GM12873 (cell line): ENCODE results near the gene CALD1.

ENCODE experiments used
- TF ChIP-seq, protein P1 (sequence below): IDR thresholded peaks from 2 replicates; pipeline ENCODE4 v1.5.1; 2012; ENCODE audit warnings: low read depth, mild to moderate bottlenecking, moderate library complexity, low read length, control low read depth; ENCODE audit not compliant: insufficient read depth; ENCODE audit errors: missing control alignments

The CALD1 gene

GRCh38 chr7:134752006-134752760 is 27.3 kb upstream of the CALD1 start:
- TF ChIP-seq, protein P1, sequence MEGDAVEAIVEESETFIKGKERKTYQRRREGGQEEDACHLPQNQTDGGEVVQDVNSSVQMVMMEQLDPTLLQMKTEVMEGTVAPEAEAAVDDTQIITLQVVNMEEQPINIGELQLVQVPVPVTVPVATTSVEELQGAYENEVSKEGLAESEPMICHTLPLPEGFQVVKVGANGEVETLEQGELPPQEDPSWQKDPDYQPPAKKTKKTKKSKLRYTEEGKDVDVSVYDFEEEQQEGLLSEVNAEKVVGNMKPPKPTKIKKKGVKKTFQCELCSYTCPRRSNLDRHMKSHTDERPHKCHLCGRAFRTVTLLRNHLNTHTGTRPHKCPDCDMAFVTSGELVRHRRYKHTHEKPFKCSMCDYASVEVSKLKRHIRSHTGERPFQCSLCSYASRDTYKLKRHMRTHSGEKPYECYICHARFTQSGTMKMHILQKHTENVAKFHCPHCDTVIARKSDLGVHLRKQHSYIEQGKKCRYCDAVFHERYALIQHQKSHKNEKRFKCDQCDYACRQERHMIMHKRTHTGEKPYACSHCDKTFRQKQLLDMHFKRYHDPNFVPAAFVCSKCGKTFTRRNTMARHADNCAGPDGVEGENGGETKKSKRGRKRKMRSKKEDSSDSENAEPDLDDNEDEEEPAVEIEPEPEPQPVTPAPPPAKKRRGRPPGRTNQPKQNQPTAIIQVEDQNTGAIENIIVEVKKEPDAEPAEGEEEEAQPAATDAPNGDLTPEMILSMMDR, result no peak

- TF ChIP-seq, protein P1, result peak; percentile 45
Observed at GRCh38 chr7:134755422-134756022, 23.9 kb upstream of the CALD1 start.

- TF ChIP-seq, protein P1, result no peak
Observed at GRCh38 chr7:134757938-134758337, 21.5 kb upstream of the CALD1 start.

- TF ChIP-seq, protein P1, result no peak
Observed at GRCh38 chr7:134758981-134759380, 20.5 kb upstream of the CALD1 start.

DNA sequence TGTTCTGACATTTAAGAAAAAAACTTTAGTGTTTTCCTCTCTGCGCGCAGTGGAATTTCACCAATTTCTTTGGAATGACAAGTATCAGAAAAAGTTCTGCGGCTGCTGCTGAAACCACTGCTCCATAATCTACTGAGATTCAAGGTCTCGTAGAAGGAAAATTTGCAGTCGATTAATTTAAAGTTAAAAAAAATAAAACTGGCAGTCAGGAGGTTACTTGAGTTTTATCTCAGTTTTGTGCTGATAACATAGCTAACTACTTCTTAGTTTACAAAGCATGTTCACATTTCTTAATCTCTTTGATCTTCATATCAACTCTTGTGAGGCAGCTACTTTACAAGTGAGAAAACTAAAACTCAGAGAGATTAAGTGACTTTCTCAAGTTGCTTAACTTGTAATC is 18.2 kb upstream of the CALD1 start:
- TF ChIP-seq, protein P1, result no peak

- TF ChIP-seq, protein P1, result no peak
Observed at GRCh38 chr7:134763960-134764359, 15.5 kb upstream of the CALD1 start.

GRCh38 chr7:134764365-134764764 is 15.1 kb upstream of the CALD1 start:
- TF ChIP-seq, protein P1, result no peak
